ENCODE data around the gene SLC36A3.

Gene SLC36A3

DNA sequence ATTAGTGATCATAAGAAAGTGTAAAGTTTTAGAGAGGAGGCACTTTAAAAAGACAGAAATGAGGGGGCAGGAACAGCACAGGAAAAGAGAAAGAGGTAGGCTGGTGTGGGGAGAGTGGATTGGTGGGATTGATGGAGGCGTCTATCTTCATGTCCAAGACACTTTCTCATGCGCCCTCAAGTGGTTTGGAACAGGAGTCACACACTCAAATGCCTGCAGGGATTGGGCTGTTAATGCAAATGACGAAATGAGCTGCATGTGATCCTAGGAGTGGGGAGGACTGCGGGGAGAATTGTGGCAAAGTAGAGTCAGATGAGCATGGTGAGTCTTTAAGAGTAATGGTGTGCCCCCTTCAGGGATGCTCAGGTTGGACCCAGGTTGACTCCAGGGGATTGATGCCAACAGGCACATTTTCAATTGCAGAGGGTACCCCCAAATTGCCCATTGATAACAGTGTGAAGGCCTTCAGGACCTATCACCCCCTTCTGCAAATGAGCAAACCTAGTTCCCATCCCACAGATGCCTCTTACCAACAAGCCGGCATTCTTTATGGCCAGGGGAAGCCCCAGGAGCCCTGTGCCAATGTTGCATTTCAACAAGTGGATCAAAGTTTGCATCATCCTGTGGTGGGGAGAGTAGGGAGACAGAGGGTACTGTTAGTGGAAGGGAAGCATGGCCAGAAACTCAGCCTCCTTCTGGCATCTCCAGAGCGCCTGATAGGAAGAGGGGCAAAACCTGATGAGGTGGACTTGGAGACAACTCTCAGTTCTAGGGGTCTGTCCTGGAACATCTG lies 5.3 kb downstream of the SLC36A3 start:
- no peak for FAIRE-seq

- no peak for FAIRE-seq
Observed at GRCh38 chr5:151296974-151297373, 6.6 kb downstream of the SLC36A3 start.

DNA sequence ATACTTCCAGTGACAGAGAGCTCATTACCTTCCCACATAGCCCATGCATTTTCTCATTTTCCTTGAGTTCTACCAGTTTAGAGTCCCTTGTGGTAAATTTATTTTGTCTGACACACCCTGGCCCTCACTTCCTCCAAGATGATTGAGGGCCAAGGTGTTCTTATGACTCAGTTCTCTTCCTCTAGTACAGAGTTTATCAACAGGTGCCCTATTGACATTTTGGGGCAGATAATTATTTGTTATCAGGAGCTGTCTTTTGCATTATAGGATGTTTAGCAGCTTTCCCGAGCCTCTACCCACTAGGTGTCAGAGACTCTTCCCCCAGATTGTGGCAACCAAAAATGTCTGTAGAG lies 7.1 kb downstream of the SLC36A3 start:
- FAIRE-seq = no peak

- no peak for FAIRE-seq
Observed at GRCh38 chr5:151295791-151296477, 7.6 kb downstream of the SLC36A3 start.

DNA sequence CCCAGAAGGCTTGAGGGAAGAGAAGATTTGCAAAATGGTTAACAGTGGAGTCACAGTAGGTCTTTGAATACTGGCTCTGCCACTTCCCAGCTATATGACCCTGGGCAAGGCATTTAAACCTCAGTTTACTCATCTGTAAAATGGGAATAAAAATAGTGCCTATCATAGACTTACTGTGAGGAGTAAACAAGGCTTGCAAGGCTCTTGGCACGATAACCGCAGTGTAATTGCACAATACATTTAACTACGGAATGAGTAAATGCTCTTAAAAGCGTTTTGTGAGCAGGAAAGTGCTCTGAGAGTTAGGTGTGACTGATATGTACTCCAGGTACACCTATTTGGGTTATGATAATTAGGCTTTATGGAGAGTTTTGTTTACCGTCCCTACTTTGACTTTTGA lies 8.4 kb downstream of the SLC36A3 start:
- FAIRE-seq = no peak

GRCh38 chr5:151293624-151294023 lies 9.9 kb downstream of the SLC36A3 start:
- FAIRE-seq = no peak

DNA sequence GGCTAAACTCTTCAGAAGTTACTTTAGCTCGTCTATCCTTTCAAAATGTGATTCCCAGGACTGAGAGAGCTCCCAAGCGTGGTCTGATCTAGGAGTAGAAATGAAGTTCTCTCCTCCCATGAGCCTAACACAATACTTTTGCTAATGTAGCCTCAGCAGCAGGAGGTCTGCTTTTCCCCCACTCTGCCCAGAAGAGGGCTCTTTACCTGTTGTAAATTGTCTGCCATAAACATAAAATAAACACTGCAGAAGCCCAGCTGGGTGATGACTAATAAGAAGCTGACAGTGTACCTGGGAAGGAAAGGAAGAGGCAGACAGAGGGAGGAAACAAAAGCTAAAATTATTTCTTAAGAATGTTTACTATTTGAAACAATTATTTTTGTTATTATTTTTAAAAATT lies 15.4 kb downstream of the SLC36A3 start:
- FAIRE-seq = no peak

GRCh38 chr5:151286246-151286645 lies 17.3 kb downstream of the SLC36A3 start:
- no peak for FAIRE-seq

- no peak for FAIRE-seq
Observed at GRCh38 chr5:151285683-151286082, 17.9 kb downstream of the SLC36A3 start.

DNA sequence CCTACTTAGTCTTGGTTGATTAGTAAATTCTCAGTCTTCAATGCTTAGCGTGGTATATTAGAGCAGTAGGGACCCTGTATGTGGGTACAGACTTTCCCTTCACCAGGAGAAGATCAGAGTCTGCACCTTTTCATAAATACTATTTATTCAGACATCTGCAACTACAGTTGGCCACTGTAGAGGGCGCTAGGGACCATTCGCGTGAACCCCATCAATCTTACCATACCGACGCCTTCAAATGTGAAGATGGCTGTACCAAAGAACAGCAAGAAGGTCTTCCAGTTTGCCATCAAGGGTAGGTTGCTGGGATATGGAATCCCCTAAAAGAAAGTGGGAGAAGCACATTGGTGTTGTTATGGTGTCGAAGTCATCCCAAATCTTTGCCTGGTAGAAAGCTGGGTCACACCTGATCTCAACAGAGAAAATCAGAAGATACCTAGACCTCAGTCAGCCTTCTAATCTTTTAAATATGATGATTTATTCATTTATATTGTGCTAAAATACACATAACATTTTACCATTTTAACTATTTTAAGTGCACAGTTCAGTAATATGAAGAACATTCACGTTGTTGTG lies 19.1 kb downstream of the SLC36A3 start:
- FAIRE-seq = no peak

DNA sequence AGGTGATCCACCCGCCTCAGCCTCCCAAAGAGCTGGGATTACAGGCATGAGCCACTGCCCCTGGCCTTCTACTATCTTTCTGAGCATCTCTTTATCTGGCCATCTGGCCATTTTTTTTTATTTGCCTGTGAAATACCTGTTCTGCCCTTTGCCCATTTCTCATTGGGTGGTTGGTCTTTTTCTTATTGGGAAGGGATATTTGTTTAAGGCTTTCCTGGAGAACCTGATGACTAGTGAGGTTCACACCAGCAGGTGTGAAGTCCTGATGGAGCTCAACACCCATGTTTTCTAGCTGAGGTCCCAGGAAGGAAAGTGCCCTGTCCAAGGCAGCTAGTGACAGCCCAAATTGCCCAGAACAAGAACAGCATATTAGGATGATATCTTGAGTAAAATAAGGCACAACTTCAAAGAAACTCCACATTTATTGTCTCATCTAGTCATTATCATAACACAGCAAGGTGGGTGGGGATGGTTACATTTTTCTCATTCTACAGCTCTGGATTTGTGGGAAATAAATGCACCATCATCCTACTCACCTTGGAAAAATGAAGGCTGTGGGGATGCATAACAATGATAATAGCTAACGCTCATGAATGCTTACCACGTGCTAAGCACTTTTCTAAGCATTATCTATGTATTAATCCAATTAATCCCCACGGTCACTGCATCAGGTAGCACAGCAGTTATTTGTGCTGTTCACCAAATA lies 20.3 kb downstream of the SLC36A3 start:
- FAIRE-seq = no peak

DNA sequence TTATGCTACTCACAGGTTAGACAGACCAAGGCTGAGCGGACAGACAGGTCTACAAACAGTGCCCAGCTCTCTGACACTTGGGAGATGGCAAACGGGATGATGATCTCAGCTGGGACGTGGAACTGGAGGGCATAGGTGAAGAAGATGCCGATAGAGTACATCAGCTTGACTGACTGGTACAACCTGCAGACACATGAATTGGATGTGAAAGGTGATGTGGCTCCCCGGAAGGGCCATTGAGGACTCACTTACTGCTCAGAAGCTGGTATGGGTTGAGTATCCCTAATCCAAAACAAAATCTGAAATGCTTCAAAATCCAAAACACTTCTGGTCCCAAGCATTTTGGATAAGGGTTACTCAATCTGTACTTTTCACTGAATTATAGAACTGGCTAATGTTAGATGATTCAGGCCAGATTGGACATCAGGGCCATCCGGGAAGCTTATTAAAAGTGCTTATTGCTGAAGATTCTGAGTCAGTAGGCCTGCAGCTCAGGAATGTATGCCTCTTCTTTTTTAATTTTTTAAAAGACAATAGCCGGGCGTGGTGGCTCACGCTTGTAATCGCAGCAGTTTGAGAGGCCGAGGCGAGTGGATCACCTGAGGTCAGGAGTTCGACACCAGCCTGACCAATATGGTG lies 22.4 kb downstream of the SLC36A3 start:
- FAIRE-seq = no peak

- FAIRE-seq = no peak
Observed at GRCh38 chr5:151280443-151280842, 23.1 kb downstream of the SLC36A3 start.

DNA sequence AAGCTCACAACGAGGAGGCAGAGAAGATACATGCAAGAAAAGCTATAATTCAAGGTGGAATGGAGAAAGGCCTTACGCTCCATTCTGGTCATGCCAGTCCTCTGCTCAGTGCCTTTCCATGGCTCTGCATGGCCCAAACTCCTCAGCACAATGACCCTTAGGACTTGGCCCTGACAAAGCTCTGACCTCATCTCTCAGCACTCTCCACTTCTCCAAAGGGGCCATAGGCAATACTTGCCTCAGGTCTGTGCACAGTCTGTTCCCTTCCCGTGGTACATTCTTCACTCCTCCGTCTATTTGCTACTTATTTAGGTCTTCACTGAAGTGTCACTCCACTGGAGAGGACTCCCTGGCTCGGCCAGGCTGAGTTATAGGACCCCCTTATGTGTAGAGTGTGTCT lies 24.7 kb downstream of the SLC36A3 start:
- FAIRE-seq = no peak

- no peak for FAIRE-seq
Observed at GRCh38 chr5:151275803-151276202, 27.8 kb downstream of the SLC36A3 start.

GRCh38 chr5:151274666-151275065 lies 28.9 kb downstream of the SLC36A3 start:
- FAIRE-seq = no peak

DNA sequence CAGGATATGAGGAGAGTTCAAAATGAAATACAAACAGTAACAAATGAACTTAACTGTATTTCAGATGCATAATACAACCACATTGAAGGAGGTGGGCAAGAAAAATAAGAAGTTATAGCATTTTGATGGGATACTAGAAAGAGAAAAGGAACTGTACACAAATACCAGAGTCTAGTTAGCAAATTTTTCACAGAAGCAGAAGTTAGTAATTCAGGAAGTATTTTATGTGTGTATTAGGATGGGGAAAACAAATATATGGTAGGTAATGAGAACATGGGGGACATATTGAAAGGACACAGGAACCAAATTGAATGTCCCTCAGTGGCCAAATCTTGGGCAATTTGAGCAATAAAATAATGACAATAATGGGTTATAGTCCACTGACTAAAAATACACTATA lies 32.2 kb downstream of the SLC36A3 start:
- no peak for FAIRE-seq

DNA sequence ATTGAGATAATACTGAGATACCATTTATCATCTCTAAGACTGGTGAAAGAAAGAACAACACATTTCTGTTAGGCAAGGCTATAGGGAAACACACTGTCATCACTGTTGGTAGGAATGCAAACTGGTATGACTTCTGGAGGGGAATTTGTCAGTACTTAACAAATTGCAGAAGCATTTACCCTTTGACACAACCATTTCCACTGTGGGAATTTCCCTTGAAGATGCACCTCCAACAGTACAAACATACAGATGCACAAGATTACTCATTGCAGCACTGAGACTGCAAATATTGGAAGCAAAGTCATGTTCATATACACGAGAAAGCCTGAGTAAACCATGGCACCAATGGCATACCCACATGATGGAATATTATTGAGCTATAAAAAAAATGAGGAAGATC lies 33.0 kb downstream of the SLC36A3 start:
- no peak for FAIRE-seq

GRCh38 chr5:151267491-151268260 lies 35.9 kb downstream of the SLC36A3 start:
- FAIRE-seq = no peak

DNA sequence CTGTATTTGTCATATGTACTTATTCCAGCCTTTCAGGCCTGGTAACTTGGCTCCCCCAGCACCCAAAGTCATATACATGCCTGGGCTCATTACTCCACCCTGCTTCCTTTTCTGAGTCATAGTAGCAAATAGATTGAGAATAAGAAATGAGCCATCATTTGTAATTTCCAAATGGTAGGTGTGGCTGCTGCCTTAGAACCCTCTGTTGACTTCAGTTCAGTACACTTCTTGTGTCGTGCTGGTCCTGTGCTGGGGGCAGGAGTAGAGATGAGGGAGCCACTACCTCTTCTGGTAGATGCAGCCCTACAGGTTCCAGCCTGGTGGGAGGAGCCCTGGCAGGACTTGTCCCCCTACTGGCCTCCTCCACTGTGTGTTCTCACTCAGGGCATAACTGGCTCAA lies 39.5 kb downstream of the SLC36A3 start:
- FAIRE-seq = no peak

- FAIRE-seq = no peak
Observed at GRCh38 chr5:151262532-151262931, 41.0 kb downstream of the SLC36A3 start.

GRCh38 chr5:151259931-151260330 lies 43.6 kb downstream of the SLC36A3 start:
- FAIRE-seq = no peak

All from colon (tissue), 2 donors.